MM.1S (cell line): ENCODE measurements around the gene HIGD2A.

Experiments
- DNase-seq: peaks from one replicate; pipeline ENCODE4 v3.0.0-alpha.2; 2015
- H2AFZ ChIP-seq: fragments of 300-600 bp; sonication (generic); 2 replicates; pipeline ENCODE4 v1.6.0; 2016; ENCODE audit warnings: antibody characterized with exemption, low read length
- H3F3A ChIP-seq: fragments of 300-600 bp; sonication (generic); 2 replicates; pipeline ENCODE4 v1.6.1; 2016; ENCODE audit warnings: mild to moderate bottlenecking, antibody characterized with exemption, low read length, moderate library complexity, mixed read lengths; ENCODE audit not compliant: insufficient read depth
- H3K27ac ChIP-seq: fragments of 300-600 bp; sonication (generic); 2 replicates; pipeline ENCODE4 v1.5.1; 2016; ENCODE audit warnings: mild to moderate bottlenecking, low read length
- H3K27me3 ChIP-seq: fragments of 300-600 bp; sonication (generic); replicated peaks from 2 replicates; pipeline ENCODE4 v1.6.0; 2016; ENCODE audit warnings: low read length; ENCODE audit not compliant: insufficient read depth
- H3K36me3 ChIP-seq: fragments of 300-600 bp; sonication (generic); replicated peaks from 2 replicates; pipeline ENCODE4 v1.6.1; 2016; ENCODE audit warnings: mild to moderate bottlenecking, low read length, mixed read lengths; ENCODE audit not compliant: insufficient read depth
- H3K4me1 ChIP-seq: fragments of 300-600 bp; sonication (generic); 2 replicates; pipeline ENCODE4 v1.6.1; 2016; ENCODE audit warnings: low read length, mixed read lengths
- H3K4me2 ChIP-seq: fragments of 300-600 bp; sonication (generic); 2 replicates; pipeline ENCODE4 v1.6.0; 2016; ENCODE audit warnings: low read depth, low read length
- H3K4me3 ChIP-seq: fragments of 300-600 bp; sonication (generic); 2 replicates; pipeline ENCODE4 v1.5.1; 2016; ENCODE audit warnings: low read length, mixed read lengths
- H3K79me2 ChIP-seq: fragments of 300-600 bp; sonication (generic); 2 replicates; pipeline ENCODE4 v1.6.1; 2016; ENCODE audit warnings: mixed run types, low read length, mixed read lengths
- H3K9ac ChIP-seq: fragments of 300-600 bp; sonication (generic); 2 replicates; pipeline ENCODE4 v1.6.1; 2016; ENCODE audit warnings: low read length, mixed read lengths
- H3K9me2 ChIP-seq: fragments of 300-600 bp; sonication (generic); replicated peaks from 2 replicates; pipeline ENCODE4 v1.6.1; 2016; ENCODE audit warnings: mild to moderate bottlenecking, low read length, mixed read lengths; ENCODE audit not compliant: insufficient read depth
- H3K9me3 ChIP-seq: fragments of 300-600 bp; sonication (generic); replicated peaks from 2 replicates; pipeline ENCODE4 v1.6.1; 2016; ENCODE audit warnings: mild to moderate bottlenecking, low read length, mixed read lengths; ENCODE audit not compliant: insufficient read depth
- H4K20me1 ChIP-seq: fragments of 300-600 bp; sonication (generic); 2 replicates; pipeline ENCODE4 v1.6.1; 2016; ENCODE audit warnings: mild to moderate bottlenecking, low read length, moderate library complexity, mixed read lengths; ENCODE audit not compliant: insufficient read depth
- CTCF ChIP-seq: fragments of 300-600 bp; sonication (generic); IDR thresholded peaks from 2 replicates; pipeline ENCODE4 v1.5.1; 2016; ENCODE audit warnings: antibody characterized with exemption, low read length, mixed read lengths
- EZH2 ChIP-seq: fragments of 300-600 bp; sonication (generic); optimal IDR thresholded peaks from 2 replicates; pipeline ENCODE3; 2017; ENCODE audit warnings: low read depth, mild to moderate bottlenecking, antibody characterized with exemption, low read length, mixed read lengths
- EZH2phosphoT487 ChIP-seq: fragments of 300-600 bp; sonication (generic); IDR thresholded peaks from 2 replicates; pipeline ENCODE4 v1.6.1; 2018; ENCODE audit warnings: antibody characterized with exemption, low read length

The HIGD2A gene

DNA sequence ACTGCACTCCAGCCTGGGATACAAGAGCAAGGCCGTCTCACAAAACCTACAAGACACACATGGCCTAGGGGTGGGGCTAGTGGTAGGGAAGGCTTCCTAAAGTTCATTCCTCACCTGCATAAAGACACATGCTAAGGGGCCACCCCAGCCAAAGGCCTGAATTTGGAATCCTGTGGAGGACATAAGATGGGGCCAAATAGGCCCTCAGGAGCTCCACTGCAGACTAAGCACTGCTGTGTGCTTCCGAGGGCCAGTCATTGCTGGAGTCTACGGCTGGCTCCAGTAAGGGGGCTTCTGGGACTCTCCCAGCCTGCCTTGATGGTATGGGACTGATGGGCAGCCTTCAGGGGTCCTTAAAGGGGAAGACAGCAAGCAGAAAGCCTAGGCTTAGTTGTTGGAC lies 5.8 kb upstream of the HIGD2A start:
- peaks cover 5% of the 10 kb centered on the region; the same call in 1 of the 2 replicates for H3K4me1 ChIP-seq
- no peak for TF ChIP-seq EZH2
- no peak for TF ChIP-seq CTCF
- no peak for TF ChIP-seq EZH2phosphoT487
- H3K4me2 ChIP-seq: no peak overlapping the region
- H3K9me2 ChIP-seq: no peaks in the 10 kb centered on the region
- H2AFZ ChIP-seq: no peak overlapping the region
- peaks cover 8% of the 10 kb centered on the region; the same call in 1 of the 2 replicates for H4K20me1 ChIP-seq
- 0 out of 2 replicates have a peak, but pooled peaks cover 5% of the 10 kb centered on the region for H3F3A ChIP-seq
- no peak overlapping the region for H3K9ac ChIP-seq
- H3K36me3 ChIP-seq: peaks cover 14% of the 10 kb centered on the region; the same call in 1 of the 2 replicates
- no peaks in the 10 kb centered on the region for H3K9me3 ChIP-seq
- no peaks in the 10 kb centered on the region for H3K27me3 ChIP-seq
- DNase-seq: no peak
- H3K27ac ChIP-seq: no peak overlapping the region
- peaks cover 38% of the 10 kb centered on the region for H3K79me2 ChIP-seq
- no peak overlapping the region for H3K4me3 ChIP-seq

- Histone ChIP-seq H3K9ac (no peak overlapping the region), H3K4me2 (no peak overlapping the region), H3K27me3 (no peaks in the 10 kb centered on the region), H3F3A (0 out of 2 replicates have a peak, but pooled peaks cover 5% of the 10 kb centered on the region), H3K9me2 (no peaks in the 10 kb centered on the region), H3K4me1 (peaks cover 5% of the 10 kb centered on the region; the same call in 1 of the 2 replicates), H3K9me3 (no peaks in the 10 kb centered on the region), H4K20me1 (peaks cover 8% of the 10 kb centered on the region; the same call in 1 of the 2 replicates), H3K36me3 (peaks cover 14% of the 10 kb centered on the region; the same call in 1 of the 2 replicates), H3K79me2 (peaks cover 44% of the 10 kb centered on the region), H3K27ac (no peak overlapping the region), H2AFZ (no peak overlapping the region), H3K4me3 (no peak overlapping the region)
- TF ChIP-seq CTCF (no peak), EZH2 (no peak), EZH2phosphoT487 (no peak)
- no peak for DNase-seq
These were observed 5.2 kb upstream of the HIGD2A start for GRCh38 chr5:176383248-176383905.

- H3K9me2 ChIP-seq: no peaks in the 10 kb centered on the region
- no peak overlapping the region for H3K4me2 ChIP-seq
- no peak for DNase-seq
- H3K36me3 ChIP-seq: peaks cover 14% of the 10 kb centered on the region; the same call in 1 of the 2 replicates
- H3K9me3 ChIP-seq: no peaks in the 10 kb centered on the region
- H3K4me1 ChIP-seq: peaks cover 5% of the 10 kb centered on the region; the same call in 1 of the 2 replicates
- no peak for TF ChIP-seq EZH2phosphoT487
- no peak for TF ChIP-seq EZH2
- TF ChIP-seq CTCF: no peak
- H3K27me3 ChIP-seq: no peaks in the 10 kb centered on the region
- no peak overlapping the region for H3K4me3 ChIP-seq
- no peak overlapping the region for H2AFZ ChIP-seq
- H3K79me2 ChIP-seq: peaks cover 45% of the 10 kb centered on the region
- 0 out of 2 replicates have a peak, but pooled peaks cover 5% of the 10 kb centered on the region for H3F3A ChIP-seq
- H3K9ac ChIP-seq: no peak overlapping the region
- H4K20me1 ChIP-seq: peaks cover 8% of the 10 kb centered on the region; the same call in 1 of the 2 replicates
- H3K27ac ChIP-seq: no peak overlapping the region
These were observed 4.6 kb upstream of the HIGD2A start for GRCh38 chr5:176383961-176384360.
